GM12878 (cell line): ENCODE data around the gene FYTTD1. TPM values are rescaled to one million over a fixed set of nuclear protein-coding genes. Genes with fewer than 3 reads are reported as not detected.
A peak's percentile ranks its signal among the peaks of the same experiment; 100 is the strongest.

ENCODE experiments used
- BRCA1 ChIP-seq: IDR thresholded peaks from 2 replicates; pipeline ENCODE4 v1.6.1; 2011; ENCODE audit warnings: low read depth, low read length, improper control_type of control experiment
- DPF2 ChIP-seq: fragments of 450-650 bp; IDR thresholded peaks from 2 replicates; pipeline ENCODE4 v1.6.1; 2017; ENCODE audit warnings: mild to moderate bottlenecking
- E2F4 ChIP-seq: IDR thresholded peaks from 2 replicates; pipeline ENCODE4 v1.6.1; 2012; ENCODE audit warnings: low read depth, low read length, improper control_type of control experiment
- ETV6 ChIP-seq, 2 experiments: fragments of 450-650 bp in 1 of 2; IDR thresholded peaks in 1 of 2; conservative IDR thresholded peaks in 1 of 2; 2 replicates each; pipeline ENCODE4 v1.6.1; 2014; ENCODE audit warnings: antibody characterized with exemption in 1 of 2, borderline replicate concordance in 1 of 2, low read depth in 1 of 2, mild to moderate bottlenecking in 1 of 2, moderate library complexity in 1 of 2
- FOXK2 ChIP-seq: fragments of 450-650 bp; IDR thresholded peaks from 2 replicates; pipeline ENCODE4 v1.6.1; 2017; ENCODE audit warnings: mild to moderate bottlenecking, moderate library complexity
- GABPA ChIP-seq: IDR thresholded peaks from 2 replicates; pipeline ENCODE4 v1.6.1; 2014; ENCODE audit warnings: antibody characterized with exemption, low read depth, mild to moderate bottlenecking, inconsistent platforms
- LARP7 ChIP-seq: fragments of 450-650 bp; IDR thresholded peaks from 2 replicates; pipeline ENCODE4 v1.6.1; 2017; ENCODE audit warnings: mild to moderate bottlenecking
- MEF2A ChIP-seq: IDR thresholded peaks from 2 replicates; pipeline ENCODE4 v1.6.1; 2011; ENCODE audit warnings: low read depth, mild to moderate bottlenecking, low read length, moderate library complexity; ENCODE audit not compliant: insufficient read depth
- PAX5 ChIP-seq: IDR thresholded peaks from 2 replicates; pipeline ENCODE4 v1.6.1; 2011; ENCODE audit warnings: low read depth, low read length, borderline replicate concordance
- PBX3 ChIP-seq: IDR thresholded peaks from 2 replicates; pipeline ENCODE4 v1.6.1; 2011; ENCODE audit warnings: mild to moderate bottlenecking, low read depth, low read length, moderate library complexity; ENCODE audit not compliant: insufficient replicate concordance
- SUPT20H ChIP-seq: IDR thresholded peaks from 2 replicates; pipeline ENCODE4 v1.6.1; 2011; ENCODE audit warnings: low read depth, mild to moderate bottlenecking, low read length, moderate library complexity, borderline replicate concordance; ENCODE audit not compliant: control insufficient read depth
- SUZ12 ChIP-seq: fragments of 200-600 bp; sonication (generic); IDR thresholded peaks from one replicate; pipeline ENCODE4 v1.6.1; 2018; ENCODE audit warnings: antibody characterized with exemption, mild to moderate bottlenecking; ENCODE audit not compliant: unreplicated experiment
- TAF1 ChIP-seq: IDR thresholded peaks from 2 replicates; pipeline ENCODE4 v1.6.1; 2011; ENCODE audit warnings: mild to moderate bottlenecking, low read depth, low read length, borderline replicate concordance
- USF1 ChIP-seq: IDR thresholded peaks from 2 replicates; pipeline ENCODE4 v1.6.1; 2011; ENCODE audit warnings: borderline replicate concordance, low read depth, mild to moderate bottlenecking, moderate library complexity, mixed read lengths, low read length; ENCODE audit not compliant: insufficient read depth; ENCODE audit errors: extremely low read length
- WRNIP1 ChIP-seq: IDR thresholded peaks from 2 replicates; pipeline ENCODE4 v1.6.1; 2011; ENCODE audit warnings: low read depth, low read length, improper control_type of control experiment, borderline replicate concordance
- ZBTB33 ChIP-seq: fragments of 450-650 bp; IDR thresholded peaks from 2 replicates; pipeline ENCODE4 v1.6.1; 2017; ENCODE audit warnings: mild to moderate bottlenecking
- ZNF592 ChIP-seq: fragments of 450-650 bp; IDR thresholded peaks from 2 replicates; pipeline ENCODE4 v1.6.1; 2017; ENCODE audit warnings: mild to moderate bottlenecking, moderate library complexity
- polyA plus RNA-seq, 11 experiments: library from polyadenylated mRNA; depleted of rRNA in 4 of 11; unstranded in 6 of 11; stranded (reverse) in 5 of 11; fragments of >200 nt; fragmentation: Nextera tagmentation in 4 of 11; fragmentation: Illumina TruSeq in 1 of 11; extraction: Ambion mirVana in 4 of 11; extraction: Trizol in 1 of 11; gene quantifications; 1 replicate in 1 of 11; 2 replicates in 10 of 11; pipeline versions ENCODE4 v1.2.1 to v1.2.3, GENCODE V29; 2011 to 2016; ENCODE audit warnings: inconsistent platforms in 2 of 11, missing spikeins in 2 of 11, low read depth in 1 of 11
- total RNA-seq, 4 experiments: library from RNA; depleted of rRNA in 3 of 4; stranded (reverse); fragments of >200 nt in 3 of 4; fragmentation: Illumina TruSeq in 1 of 4; extraction: Trizol in 1 of 4; gene quantifications; 2 replicates each; pipeline versions ENCODE4 v1.2.1 to v1.2.3, GENCODE V29; 2013 to 2021

FYTTD1 gene
- total and polyA plus RNA-seq, 10 of the 15 experiments (the other 5 are each of a cell fraction or from before 2014, with no cell fraction given): 25.5 to 101 (median 59.4) TPM

GRCh38 chr3:197734667-197735318 is 14.9 kb upstream of the FYTTD1 start (continued):
- TF ChIP-seq ZBTB33: no peak
- TF ChIP-seq FOXK2: peak; percentile 38; the same call in 1 of the 2 replicates
- TF ChIP-seq USF1: no peak
- peak; percentile 73; the same call in 1 of the 2 replicates for TF ChIP-seq DPF2
- TF ChIP-seq ZNF592: no peak
- no peak for TF ChIP-seq WRNIP1
- no peak for TF ChIP-seq SUPT20H
- TF ChIP-seq PAX5: peak; percentile 28; the same call in 1 of the 2 replicates
- TF ChIP-seq MEF2A: peak; percentile 66
- no peak for TF ChIP-seq BRCA1
- 0 out of 2 replicates have a peak, but pooled peaks have one; percentile 47 for TF ChIP-seq GABPA
- TF ChIP-seq E2F4: no peak
- peak; percentile 34 for TF ChIP-seq PBX3
- no peak for TF ChIP-seq SUZ12
- 0 out of 2 replicates have a peak, but pooled peaks have one; percentile 47 for TF ChIP-seq TAF1
- TF ChIP-seq ETV6 (conservative IDR thresholded peaks at IDR 0.05 in 1 of 2, IDR thresholded peaks at IDR 0.05 in 1 of 2; ENCODE audit: borderline replicate concordance in 1 of 2, low read depth in 1 of 2): peak in 1 of 2 experiments; percentile 86; a peak in 2 of 4 replicates
- TF ChIP-seq LARP7: no peak
